SIG-M5 treated with dmso at 0.1 percent for 504 hours (cell line): Measurements from ENCODE around the gene ZNF716.
"Not testable (repeated sequence)": the region's sequence is repeated elsewhere in the genome, so short reads cannot be mapped to it uniquely, and the experiment has no call there.

Experiments
- DNase-seq: peaks from one replicate; lab custom pipeline; 2025; ENCODE audit not compliant: unreplicated experiment; lab: John Stamatoyannopoulos, UW

Gene ZNF716

DNA sequence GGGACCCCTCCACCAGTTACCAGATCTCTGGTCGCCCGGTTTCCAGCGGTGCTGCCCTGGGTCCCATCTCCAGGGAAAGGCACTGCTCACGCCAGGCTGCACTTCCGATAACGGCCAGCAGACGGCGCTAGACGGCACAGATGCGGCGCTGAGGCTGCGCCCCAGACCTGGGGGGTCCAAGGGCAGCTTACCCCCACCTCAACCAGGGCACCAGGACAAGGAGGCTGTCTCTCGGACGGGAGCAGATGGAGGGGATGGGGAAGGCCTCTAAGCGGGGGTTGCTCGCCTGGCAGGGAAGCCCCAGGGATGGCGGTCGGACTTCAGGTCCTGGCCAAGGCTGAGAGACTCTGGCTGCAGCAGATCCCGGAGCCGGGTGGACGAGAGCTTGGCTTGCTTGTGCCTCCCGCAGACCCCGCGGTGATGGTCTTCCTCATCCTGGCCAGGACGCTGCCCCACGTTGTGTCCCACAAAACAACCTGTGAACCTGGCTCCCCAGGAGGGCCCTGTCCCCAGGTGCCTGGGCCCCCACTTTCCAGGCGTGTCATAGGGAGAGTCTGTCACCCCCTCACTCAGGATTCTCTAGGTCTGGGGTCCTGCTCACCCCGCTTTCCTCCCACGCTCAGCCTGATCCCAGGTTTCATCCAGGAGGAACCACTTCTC, 23.9 kb upstream of the ZNF716 start:
- no peak for DNase-seq

DNA sequence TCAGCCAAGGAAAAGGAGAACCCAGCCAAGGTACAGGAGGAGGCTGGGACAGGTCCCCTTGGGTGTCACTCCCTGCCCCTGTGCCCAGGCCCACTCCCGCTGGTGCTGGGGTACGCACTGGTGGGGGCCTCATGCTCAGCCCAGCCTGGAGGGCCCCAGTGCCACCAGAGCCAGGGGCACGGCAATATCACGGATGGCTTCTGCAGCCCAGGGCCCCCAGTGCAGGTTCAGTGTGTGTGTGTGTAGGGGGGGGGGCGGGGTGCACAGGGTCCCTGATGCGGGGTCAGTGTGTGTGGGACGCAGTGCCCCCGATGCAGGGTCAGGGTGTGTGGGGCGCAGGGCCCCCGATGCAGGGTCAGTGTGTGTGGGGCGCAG, 23.4 kb upstream of the ZNF716 start:
- no peak for DNase-seq

GRCh38 chr7:57427146-57427545, 22.8 kb upstream of the ZNF716 start:
- no peak for DNase-seq

DNA sequence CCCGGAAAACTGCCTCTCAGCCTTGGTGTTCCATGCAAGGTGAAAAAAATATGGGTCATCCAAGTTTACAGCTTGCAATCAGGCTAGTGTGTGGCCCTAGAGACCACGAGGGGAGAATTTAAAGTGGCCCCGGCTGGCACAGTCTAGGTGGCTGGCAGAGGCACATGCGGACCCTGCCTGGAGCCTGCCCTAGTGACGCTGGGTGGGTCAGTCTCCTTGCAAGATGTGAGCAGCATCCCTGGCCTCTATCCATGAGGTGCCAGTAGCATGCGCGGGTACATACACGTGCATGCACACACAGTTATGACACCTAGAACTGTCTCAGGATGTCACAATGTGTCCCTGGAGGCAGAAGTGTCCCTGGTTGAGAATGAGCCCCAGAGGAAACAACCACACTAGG, 22.4 kb upstream of the ZNF716 start:
- DNase-seq: no peak

GRCh38 chr7:57432583-57432982, 17.4 kb upstream of the ZNF716 start:
- no peak for DNase-seq

DNA sequence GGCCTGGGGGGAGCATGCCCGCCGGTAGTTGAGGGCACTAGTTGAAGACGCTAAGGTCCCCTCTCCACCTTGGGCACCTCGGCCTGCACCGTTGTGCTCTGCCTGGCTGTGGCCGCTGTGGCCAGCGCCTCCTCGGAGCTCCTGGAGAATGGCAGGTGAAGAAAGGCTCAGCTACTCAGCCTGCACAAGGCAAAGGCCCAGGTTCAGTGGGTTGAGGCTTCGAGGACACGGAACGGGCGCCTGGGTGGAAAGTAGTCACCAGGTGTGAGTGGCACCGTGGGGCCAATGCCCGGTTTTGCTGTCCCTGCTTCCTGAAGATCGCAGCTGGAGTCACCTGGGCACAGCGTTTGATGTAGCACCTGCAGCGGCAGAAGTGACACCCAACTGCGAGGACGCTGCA, 12.4 kb upstream of the ZNF716 start:
- DNase-seq: no peak

GRCh38 chr7:57438244-57438643, 11.7 kb upstream of the ZNF716 start:
- no peak for DNase-seq

DNA sequence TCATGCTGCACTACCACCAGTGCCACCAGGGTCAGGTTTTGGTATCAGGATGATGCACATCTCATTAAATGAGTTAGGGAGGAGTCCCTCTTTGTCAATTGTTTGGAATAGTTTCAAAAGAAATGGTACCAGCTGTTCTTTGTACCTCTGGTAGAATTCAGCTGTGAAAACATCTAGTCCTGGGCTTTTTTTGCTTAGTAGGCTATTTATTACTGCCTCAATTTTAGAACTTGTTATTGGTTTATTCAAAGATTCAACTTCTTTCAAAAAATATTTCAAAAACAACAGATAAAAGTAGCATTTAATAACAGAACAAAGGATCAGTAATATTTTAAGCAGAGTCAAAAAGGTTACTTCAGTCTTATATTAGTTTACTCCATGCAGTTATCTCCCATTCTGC, 6.4 kb upstream of the ZNF716 start:
- DNase-seq: no peak

DNA sequence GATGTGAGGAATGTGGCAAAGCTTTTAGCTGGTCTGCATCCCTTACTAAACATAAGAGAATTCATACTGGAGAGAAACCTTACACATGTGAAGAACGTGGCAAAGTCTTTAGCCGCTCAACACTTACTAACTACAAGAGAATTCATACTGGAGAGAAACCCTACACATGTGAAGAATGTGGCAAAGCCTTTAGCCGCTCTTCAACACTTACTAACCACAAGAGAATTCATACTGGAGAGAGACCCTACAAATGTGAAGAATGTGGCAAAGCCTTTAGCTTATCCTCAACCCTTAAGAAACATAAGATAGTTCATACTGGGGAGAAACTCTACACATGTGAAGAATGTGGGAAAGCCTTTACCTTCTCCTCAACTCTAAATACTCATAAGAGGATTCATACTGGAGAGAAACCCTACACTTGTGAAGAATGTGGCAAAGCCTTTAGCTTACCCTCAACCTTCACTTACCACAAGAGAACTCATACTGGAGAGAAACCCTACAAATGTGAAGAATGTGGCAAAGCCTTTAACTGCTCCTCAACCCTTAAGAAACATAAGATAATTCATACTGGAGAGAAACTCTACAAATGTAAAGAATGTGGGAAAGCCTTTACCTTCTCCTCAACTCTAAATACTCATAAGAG, 19.3 kb downstream of the ZNF716 start:
- not testable (repeated sequence) for DNase-seq

DNA sequence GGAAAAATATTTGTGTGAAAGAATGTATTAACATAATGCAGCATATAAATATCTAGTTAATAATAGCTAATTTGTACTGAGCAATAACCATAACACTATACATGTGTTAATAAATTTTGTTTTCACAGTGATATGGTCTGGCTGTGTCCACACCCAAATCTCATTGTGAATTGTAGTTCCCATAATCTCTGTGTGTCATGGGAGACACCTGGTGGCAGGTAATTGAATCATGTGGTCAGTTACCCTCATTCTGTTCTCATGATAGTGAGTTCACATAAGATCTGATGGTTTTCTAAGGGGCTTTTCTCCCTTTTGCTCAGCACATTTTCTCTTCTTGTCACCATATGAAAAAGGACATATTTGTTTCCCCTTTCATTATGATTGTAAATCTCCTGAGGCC, 30.3 kb downstream of the ZNF716 start:
- DNase-seq: not testable (repeated sequence)

DNA sequence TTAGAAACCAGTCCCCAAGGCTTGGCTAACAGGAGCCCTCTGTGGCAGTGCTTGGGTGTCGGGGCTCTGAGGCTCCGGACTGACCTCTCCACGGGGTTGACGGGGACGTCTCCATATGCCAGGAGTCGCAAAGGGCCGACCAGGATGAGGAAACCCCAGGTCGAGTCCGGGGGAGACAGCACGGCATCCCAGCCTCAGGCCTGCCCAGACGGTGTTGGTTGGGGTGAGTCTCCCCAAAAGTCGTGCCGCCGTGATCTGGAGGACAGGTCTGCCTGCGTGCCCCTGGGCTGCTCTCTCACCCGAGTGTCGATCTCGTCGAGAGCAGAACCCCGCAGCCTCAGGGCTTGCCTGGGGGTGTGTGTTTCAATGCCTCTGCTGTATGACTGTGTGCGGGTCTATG, 35.0 kb downstream of the ZNF716 start:
- not testable (repeated sequence) for DNase-seq

GRCh38 chr7:57487957-57488356, 38.0 kb downstream of the ZNF716 start:
- no peak for DNase-seq

- not testable (repeated sequence) for DNase-seq
Measured at GRCh38 chr7:57495111-57495510, 45.1 kb downstream of the ZNF716 start.

GRCh38 chr7:57496395-57496794, 46.4 kb downstream of the ZNF716 start:
- no peak for DNase-seq

DNA sequence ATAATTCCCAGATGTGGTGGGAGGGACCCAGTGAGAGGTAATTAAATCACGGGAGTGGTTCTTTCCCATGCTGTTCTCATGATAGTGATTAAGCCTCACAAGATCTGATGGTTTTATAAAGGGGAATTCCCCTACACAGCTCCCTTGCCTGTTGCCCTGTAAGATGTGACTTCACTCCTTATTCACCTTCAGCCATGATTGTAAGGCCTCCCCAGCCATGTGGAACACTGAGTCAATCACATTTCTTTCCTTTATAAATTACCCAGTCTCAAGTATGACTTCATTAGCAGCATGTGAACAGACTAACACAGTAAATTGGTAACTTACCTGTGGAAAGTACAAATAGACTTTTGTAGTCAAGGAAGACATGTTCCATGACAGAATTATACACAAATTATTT, 55.2 kb downstream of the ZNF716 start:
- DNase-seq: no peak
